Upper lobe of left lung (tissue), 6 donors: ENCODE measurements around the gene PFKFB4. TPM values are rescaled to one million over a fixed set of nuclear protein-coding genes. Genes with fewer than 3 reads are reported as not detected.

ENCODE experiments used
- ATAC-seq, 2 donors: fragments of 200-7000 bp; cut with Tn5 transposase; one replicate each; pipeline ENCODE4 v1.9.1; 2022; ENCODE audit warnings: mild to moderate bottlenecking in 2 of 2, moderate library complexity in 2 of 2; ENCODE audit not compliant: low FRiP score in 2 of 2
- DNase-seq, 2 donors: peaks; one replicate each; pipeline ENCODE4 v3.0.0-alpha.2; 2019 to 2020
- H3K27ac ChIP-seq, 4 donors: fragments of 200-600 bp; sonication (generic); one replicate each; pipeline ENCODE4 v1.5.1; 2016 to 2019
- H3K27me3 ChIP-seq, 4 donors: fragments of 200-600 bp; sonication (generic); one replicate each; pipeline ENCODE4 v1.5.1; 2017 to 2019
- H3K36me3 ChIP-seq, 4 donors: fragments of 200-600 bp; sonication (generic); one replicate each; pipeline ENCODE4 v1.5.1; 2016 to 2019
- H3K4me1 ChIP-seq, 4 donors: fragments of 200-600 bp; sonication (generic); one replicate each; pipeline ENCODE4 v1.5.1; 2018 to 2019
- H3K4me3 ChIP-seq, 4 donors: fragments of 200-600 bp; sonication (generic); one replicate each; pipeline ENCODE4 v1.5.1; 2017 to 2019; ENCODE audit warnings: mild to moderate bottlenecking in 2 of 4, moderate library complexity in 1 of 4
- H3K9me3 ChIP-seq, 4 donors: fragments of 200-600 bp; sonication (generic); one replicate each; pipeline ENCODE4 v1.5.1; 2018 to 2019
- CTCF ChIP-seq, 6 experiments: fragments of 450-650 bp in 4 of 6; fragments of 200-600 bp in 2 of 6; sonication (generic) in 2 of 6; IDR thresholded peaks; one replicate each; pipeline ENCODE4 v1.5.1; 2016 to 2019; ENCODE audit warnings: antibody characterized with exemption in 6 of 6
- EP300 ChIP-seq, 4 donors: sonication (generic); formaldehyde crosslinking; IDR thresholded peaks; one replicate each; pipeline ENCODE4 v1.5.1; 2017; ENCODE audit warnings: antibody characterized with exemption in 4 of 4, control low read depth in 2 of 4
- POLR2A ChIP-seq, 4 donors: fragments of 450-650 bp; IDR thresholded peaks; one replicate each; pipeline ENCODE4 v1.5.1; 2016 to 2017; ENCODE audit warnings: antibody characterized with exemption in 4 of 4, mild to moderate bottlenecking in 2 of 4
- POLR2AphosphoS5 ChIP-seq, 2 donors: sonication (generic); formaldehyde crosslinking; IDR thresholded peaks; one replicate each; pipeline ENCODE4 v1.5.1; 2017; ENCODE audit warnings: antibody characterized with exemption in 2 of 2
- WGBS, 2 donors: methylation state at CpG; one replicate each; pipeline ENCODE4 v1.1.5; 2017 to 2018; 5-methylcytosine and 5-hydroxymethylcytosine counted together
- total RNA-seq, 6 donors: library from RNA; depleted of rRNA in 4 of 6; stranded (reverse); fragments of >200 nt in 4 of 6; gene quantifications; one replicate each; pipeline versions ENCODE4 v1.1.0 to v1.2.1, GENCODE V29; 2016 to 2021
- donor health status: DM: no; HTN: no; CAD: no; lungs with moderate emphysema.
- donor health status: DM: no; HTN: yes; CAD: no; lungs with severe emphysema.

Gene PFKFB4
- total RNA-seq, 6 donors from 2014 or later, result 5.9 to 16.8 (median 9.8) TPM

- ATAC-seq (peak; percentile 85 to 96), DNase-seq (peak in 1 of 2 donors; percentile 90)
- H3K27me3 ChIP-seq, result no peaks in the 10 kb centered on the region
- H3K9me3 ChIP-seq, result no peaks in the 10 kb centered on the region
- H3K27ac ChIP-seq, result peak overlapping the region in 2 of 4 donors; percentile 14 to 21
- TF ChIP-seq CTCF (IDR thresholded peaks at IDR 0.05) (peak; percentile 93 to 97 (median 96)), EP300 (IDR thresholded peaks at IDR 0.05) (no peak), POLR2A (IDR thresholded peaks at IDR 0.05) (peak in 1 of 4 donors; percentile 24), POLR2AphosphoS5 (IDR thresholded peaks at IDR 0.05) (peak in 1 of 2 donors; percentile 72)
- peaks cover 0 to 11% (median 4%) of the 10 kb centered on the region in 4 donors for H3K36me3 ChIP-seq
- H3K4me3 ChIP-seq, result no peak overlapping the region
- 40 to 69% methylated on average over 2 to 10 of the region's 10 CpGs for WGBS, 2 donors
- H3K4me1 ChIP-seq, result peaks cover 0 to 15% (median 5%) of the 10 kb centered on the region in 4 donors
Measured at GRCh38 chr3:48548729-48549705, 7.6 kb downstream of the PFKFB4 start.

GRCh38 chr3:48548126-48548525 is 8.5 kb downstream of the PFKFB4 start:
- H3K27me3 ChIP-seq, result no peaks in the 10 kb centered on the region
- TF ChIP-seq CTCF (IDR thresholded peaks at IDR 0.05), result no peak
- no peak for TF ChIP-seq POLR2AphosphoS5 (IDR thresholded peaks at IDR 0.05)
- no peak for TF ChIP-seq EP300 (IDR thresholded peaks at IDR 0.05)
- no peak for TF ChIP-seq POLR2A (IDR thresholded peaks at IDR 0.05)
- H3K4me3 ChIP-seq, result no peak overlapping the region
- DNase-seq, result no peak
- no peaks in the 10 kb centered on the region for H3K9me3 ChIP-seq
- H3K36me3 ChIP-seq, result peaks cover 0 to 11% (median 4%) of the 10 kb centered on the region in 4 donors
- ATAC-seq, result no peak
- WGBS, 2 donors, result 87 to 88% methylated on average over 5 of the region's 5 CpGs
- H3K4me1 ChIP-seq, result peaks cover 0 to 22% (median 11%) of the 10 kb centered on the region in 4 donors
- no peak overlapping the region for H3K27ac ChIP-seq

- H3K27me3 ChIP-seq, result no peaks in the 10 kb centered on the region
- peaks cover 0 to 16% (median 10%) of the 10 kb centered on the region in 4 donors for H3K4me1 ChIP-seq
- no peak for ATAC-seq
- no peak for DNase-seq
- TF ChIP-seq POLR2AphosphoS5 (IDR thresholded peaks at IDR 0.05), result no peak
- 59 to 79% methylated on average over 2 to 4 of the region's 4 CpGs for WGBS, 2 donors
- H3K9me3 ChIP-seq, result no peaks in the 10 kb centered on the region
- H3K4me3 ChIP-seq, result no peak overlapping the region
- H3K27ac ChIP-seq, result no peak overlapping the region
- peaks cover 0 to 12% (median 5%) of the 10 kb centered on the region in 4 donors for H3K36me3 ChIP-seq
Measured at GRCh38 chr3:48546203-48546829, 10.3 kb downstream of the PFKFB4 start.

GRCh38 chr3:48544141-48544540 is 12.5 kb downstream of the PFKFB4 start:
- no peak for ATAC-seq

More at GRCh38 chr3:48544141-48544540, 12.5 kb downstream of the PFKFB4 start:
- no peak overlapping the region for H3K4me3 ChIP-seq
- H3K27me3 ChIP-seq, result no peaks in the 10 kb centered on the region
- H3K36me3 ChIP-seq, result peaks cover 0 to 22% (median 5%) of the 10 kb centered on the region in 4 donors
- H3K4me1 ChIP-seq, result peaks cover 0 to 16% (median 10%) of the 10 kb centered on the region in 4 donors
- 83 to 92% methylated on average over 5 of the region's 5 CpGs for WGBS, 2 donors
- H3K27ac ChIP-seq, result no peak overlapping the region
- DNase-seq, result no peak
- no peak for TF ChIP-seq EP300 (IDR thresholded peaks at IDR 0.05)
- TF ChIP-seq POLR2AphosphoS5 (IDR thresholded peaks at IDR 0.05), result no peak
- TF ChIP-seq POLR2A (IDR thresholded peaks at IDR 0.05), result no peak
- no peak for TF ChIP-seq CTCF (IDR thresholded peaks at IDR 0.05)
- no peaks in the 10 kb centered on the region for H3K9me3 ChIP-seq
